HUES48 (cell line): Measurements from ENCODE around the gene RRAGA.
"Not testable (repeated sequence)": the region's sequence is repeated elsewhere in the genome, so short reads cannot be mapped to it uniquely, and the experiment has no call there.

ENCODE experiments used
- H3K27ac ChIP-seq: one replicate; pipeline ENCODE4 v1.7.0; 2013; ENCODE audit warnings: low read depth, low read length, inconsistent platforms
- H3K27me3 ChIP-seq: 2 replicates; pipeline ENCODE4 v1.6.1; 2013; ENCODE audit warnings: mild to moderate bottlenecking, low read length; ENCODE audit not compliant: control insufficient read depth, insufficient read depth
- H3K36me3 ChIP-seq: 2 replicates; pipeline ENCODE4 v1.6.1; 2013; ENCODE audit warnings: low read length; ENCODE audit not compliant: control insufficient read depth, insufficient read depth
- H3K4me1 ChIP-seq: 2 replicates; pipeline ENCODE4 v1.6.1; 2013; ENCODE audit warnings: mild to moderate bottlenecking, low read length; ENCODE audit not compliant: control insufficient read depth, insufficient read depth
- H3K4me3 ChIP-seq: 2 replicates; pipeline ENCODE4 v1.5.1; 2013; ENCODE audit warnings: mild to moderate bottlenecking, low read depth, low read length
- H3K9ac ChIP-seq: 2 replicates; pipeline ENCODE4 v1.6.1; 2013; ENCODE audit warnings: mild to moderate bottlenecking, low read depth, low read length, moderate library complexity
- H3K9me3 ChIP-seq: 2 replicates; pipeline ENCODE4 v1.6.1; 2013; ENCODE audit warnings: low read length; ENCODE audit not compliant: control insufficient read depth, insufficient read depth

RRAGA gene, protein sequence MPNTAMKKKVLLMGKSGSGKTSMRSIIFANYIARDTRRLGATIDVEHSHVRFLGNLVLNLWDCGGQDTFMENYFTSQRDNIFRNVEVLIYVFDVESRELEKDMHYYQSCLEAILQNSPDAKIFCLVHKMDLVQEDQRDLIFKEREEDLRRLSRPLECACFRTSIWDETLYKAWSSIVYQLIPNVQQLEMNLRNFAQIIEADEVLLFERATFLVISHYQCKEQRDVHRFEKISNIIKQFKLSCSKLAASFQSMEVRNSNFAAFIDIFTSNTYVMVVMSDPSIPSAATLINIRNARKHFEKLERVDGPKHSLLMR

DNA sequence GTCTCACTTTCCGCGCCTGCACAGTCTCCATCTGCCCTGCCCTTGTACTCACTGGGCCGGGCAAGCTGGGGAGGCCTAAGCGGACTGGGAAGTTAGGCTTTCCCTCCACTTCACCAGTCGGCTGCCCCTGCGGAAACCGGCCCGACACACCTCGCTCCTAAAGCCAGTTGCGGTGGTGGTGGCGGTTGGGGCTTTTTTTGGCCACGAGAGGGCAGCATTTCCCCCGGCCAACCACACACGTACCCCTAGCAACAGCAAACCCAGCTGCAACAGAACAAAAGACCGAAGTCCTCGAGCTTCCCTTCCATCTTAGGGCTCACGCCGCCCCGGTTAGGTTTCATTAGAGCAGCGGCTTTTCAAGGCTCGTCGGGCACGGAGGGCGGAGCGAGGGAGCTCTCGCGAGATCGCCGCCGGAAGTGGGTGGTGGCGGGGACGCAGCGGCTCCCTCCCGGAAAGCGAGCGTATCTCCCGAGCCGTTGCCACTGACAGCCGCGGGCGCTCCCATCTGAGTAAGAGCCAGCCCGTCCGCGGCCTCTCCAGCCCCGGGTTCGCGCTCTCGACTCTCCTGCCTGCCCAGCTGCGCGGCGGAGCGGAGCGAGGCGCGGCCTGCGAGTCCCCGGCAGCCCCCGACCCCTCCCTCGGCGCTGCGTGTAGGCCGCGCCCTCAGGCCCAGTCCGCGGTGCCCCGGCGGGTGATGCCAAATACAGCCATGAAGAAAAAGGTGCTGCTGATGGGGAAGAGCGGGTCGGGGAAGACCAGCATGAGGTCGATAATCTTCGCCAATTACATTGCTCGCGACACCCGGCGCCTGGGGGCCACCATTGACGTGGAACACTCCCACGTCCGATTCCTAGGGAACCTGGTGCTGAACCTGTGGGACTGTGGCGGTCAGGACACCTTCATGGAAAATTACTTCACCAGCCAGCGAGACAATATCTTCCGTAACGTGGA is at the start of gene RRAGA:
TSS of gene RRAGA (plus strand) at position 462 of the 951 bp plus-strand sequence. CDS start at position 695, 233 bp downstream.
- Histone ChIP-seq H3K36me3 (no peaks in the 10 kb centered on the region), H3K9ac (peak within 1 kb of the TSS; percentile 86), H3K4me1 (peaks cover 20% of the 10 kb centered on the region), H3K9me3 (no peaks in the 10 kb centered on the region), H3K4me3 (peak within 1 kb of the TSS; percentile 76), H3K27ac (peak within 1 kb of the TSS; percentile 98), H3K27me3 (no peaks in the 10 kb centered on the region)

DNA sequence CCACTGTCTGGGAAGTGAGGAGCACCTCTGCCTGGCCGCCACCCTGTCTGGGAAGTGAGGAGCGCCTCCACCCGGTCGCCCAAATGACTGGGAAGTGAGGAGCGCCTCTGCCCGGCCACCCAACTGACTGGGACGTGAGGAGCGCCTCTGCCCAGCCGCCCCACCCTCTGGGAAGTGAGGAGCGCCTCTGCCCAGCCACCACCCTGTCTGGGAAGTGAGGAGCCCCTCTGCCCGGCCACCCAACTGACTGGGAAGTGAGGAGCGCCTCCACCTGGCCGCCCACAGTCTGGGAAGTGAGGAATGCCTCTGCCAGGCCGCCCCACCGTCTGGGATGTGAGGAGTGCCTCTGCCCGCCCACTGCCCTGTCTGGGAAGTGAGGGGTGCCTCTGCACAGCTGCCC is 49.1 kb upstream of the RRAGA start:
- Histone ChIP-seq H3K4me1 (no peaks in the 10 kb centered on the region), H3K9ac (no peak overlapping the region), H3K27ac (no peak overlapping the region), H3K4me3 (no peak overlapping the region), H3K9me3 (peaks cover 5% of the 10 kb centered on the region), H3K36me3 (no peaks in the 10 kb centered on the region), H3K27me3 (no peaks in the 10 kb centered on the region)

DNA sequence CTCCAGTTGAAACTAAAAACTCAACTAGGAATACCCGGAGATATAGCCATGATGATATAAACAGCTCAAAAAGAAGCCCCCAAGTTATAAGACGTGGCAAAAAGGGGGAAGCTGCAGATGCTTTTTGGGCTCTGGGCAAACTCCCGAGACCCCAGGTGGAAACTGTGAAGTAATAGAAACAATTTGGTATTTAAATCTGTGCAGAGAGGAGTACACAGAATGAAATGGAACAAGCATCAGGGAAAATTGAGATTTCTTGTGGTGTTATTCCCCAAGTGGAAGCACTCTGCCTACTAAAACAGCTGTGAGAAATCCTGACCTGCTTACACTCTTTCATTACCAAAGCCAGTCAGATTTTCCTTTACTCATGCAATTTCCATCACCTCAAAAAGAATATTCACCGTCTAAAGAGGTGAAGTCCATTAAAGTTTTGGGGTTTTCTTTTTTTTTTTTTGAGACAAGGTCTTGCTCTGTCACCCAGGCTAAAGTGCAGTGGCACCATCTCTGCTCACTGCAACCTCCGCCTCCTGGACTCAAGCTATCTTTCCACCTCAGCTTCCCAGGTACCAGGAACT is 39.7 kb upstream of the RRAGA start:
- Histone ChIP-seq H3K9ac (no peak overlapping the region), H3K4me1 (0 out of 2 replicates have a peak, but pooled peaks cover 5% of the 10 kb centered on the region), H3K27ac (no peak overlapping the region), H3K36me3 (no peaks in the 10 kb centered on the region), H3K4me3 (no peak overlapping the region), H3K9me3 (no peaks in the 10 kb centered on the region; the same call in 1 of the 2 replicates), H3K27me3 (no peaks in the 10 kb centered on the region)

DNA sequence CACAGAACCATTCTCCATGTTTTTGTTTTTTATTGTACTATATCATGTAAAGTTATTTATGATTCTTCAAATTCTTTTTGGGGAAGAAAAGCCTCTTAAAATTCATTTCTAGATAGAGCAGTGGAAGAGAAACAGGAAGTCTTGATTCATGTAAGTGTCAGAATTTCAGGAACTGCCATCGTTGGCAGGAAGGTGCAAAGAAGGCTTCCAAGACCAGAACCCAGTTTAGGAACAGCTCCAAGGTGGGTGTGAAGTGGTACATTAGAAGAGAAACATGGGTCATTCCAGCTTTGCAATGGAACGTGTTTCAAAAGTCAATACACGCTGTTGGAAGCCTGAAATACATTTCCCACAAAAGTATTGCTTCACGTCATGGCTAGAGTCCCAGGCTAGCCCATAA is 31.0 kb upstream of the RRAGA start:
- Histone ChIP-seq H3K4me1 (no peaks in the 10 kb centered on the region), H3K27ac (no peak overlapping the region), H3K27me3 (no peaks in the 10 kb centered on the region), H3K9ac (no peak overlapping the region), H3K9me3 (no peaks in the 10 kb centered on the region), H3K36me3 (no peaks in the 10 kb centered on the region), H3K4me3 (no peak overlapping the region)

DNA sequence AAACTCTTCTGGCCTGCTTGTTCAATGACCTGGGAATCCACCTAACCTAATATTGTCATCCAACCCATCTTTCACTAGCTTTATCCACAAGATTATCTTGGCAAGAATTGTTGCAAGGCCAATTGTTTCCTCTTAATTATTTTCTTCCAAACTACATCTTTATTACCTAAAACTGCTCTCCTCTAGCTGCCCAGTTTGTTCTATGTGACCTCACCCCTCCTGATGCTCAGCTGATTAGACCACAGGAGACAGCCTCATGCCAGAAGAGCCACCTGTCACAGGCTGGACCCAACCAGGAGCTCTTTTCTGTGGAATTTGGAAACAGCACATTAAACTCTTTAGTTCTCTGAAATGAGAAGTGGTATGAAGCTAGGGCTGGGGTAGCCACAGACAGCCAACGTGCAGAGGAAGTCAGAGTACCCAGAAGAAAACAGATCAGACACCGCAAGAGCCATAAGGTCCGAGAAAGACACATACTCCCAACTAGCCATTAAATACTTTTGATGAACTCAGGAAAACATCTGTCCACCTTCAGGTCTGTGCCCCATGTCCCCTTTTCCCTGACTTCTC is 28.3 kb upstream of the RRAGA start:
- H3K4me3 ChIP-seq, result no peak overlapping the region
- no peaks in the 10 kb centered on the region for H3K27me3 ChIP-seq
- H3K4me1 ChIP-seq, result no peaks in the 10 kb centered on the region
- H3K9ac ChIP-seq, result no peak overlapping the region
- no peak overlapping the region for H3K27ac ChIP-seq
- no peaks in the 10 kb centered on the region for H3K9me3 ChIP-seq
- no peaks in the 10 kb centered on the region for H3K36me3 ChIP-seq

DNA sequence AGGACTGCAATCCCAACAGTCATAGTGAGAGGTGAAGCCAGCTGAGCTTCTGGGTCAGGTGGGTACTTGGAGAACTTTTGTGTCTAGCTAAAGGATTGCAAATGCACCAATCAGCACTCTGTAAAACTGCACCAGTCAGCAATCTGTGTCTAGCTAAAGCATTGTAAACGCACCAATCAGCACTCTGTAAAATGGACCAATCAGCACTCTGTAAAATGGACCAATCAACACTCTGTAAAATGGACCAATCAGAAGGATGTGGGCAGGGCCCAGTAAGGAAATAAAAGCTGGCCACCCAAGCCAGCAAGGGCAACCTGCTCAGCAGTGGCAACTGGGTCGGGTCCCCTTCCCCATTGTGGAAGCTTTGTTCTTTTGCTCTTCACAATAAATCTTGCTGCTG is 27.6 kb upstream of the RRAGA start:
- not testable (repeated sequence) for H3K4me3 ChIP-seq, H3K27ac ChIP-seq, H3K27me3 ChIP-seq, H3K36me3 ChIP-seq, H3K9me3 ChIP-seq, H3K4me1 ChIP-seq, H3K9ac ChIP-seq

DNA sequence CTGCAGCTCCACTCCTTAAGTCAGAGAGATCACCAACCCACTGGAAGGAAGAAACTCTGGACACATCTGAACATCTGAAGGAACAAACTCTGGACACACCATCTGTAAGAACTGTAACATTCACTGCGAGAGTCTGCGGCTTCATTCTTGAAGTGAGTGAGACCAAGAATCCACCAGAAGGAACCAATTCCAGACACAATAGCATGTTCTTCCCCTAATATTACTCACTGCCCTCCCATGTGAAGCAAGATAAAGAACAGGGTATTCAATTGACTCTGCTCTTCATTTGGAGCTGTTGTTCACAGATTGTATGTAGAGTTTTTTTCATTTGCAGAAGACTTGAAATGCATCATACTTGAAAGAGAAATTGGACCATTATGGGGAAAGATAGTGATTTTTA is 27.0 kb upstream of the RRAGA start:
- H3K36me3 ChIP-seq, result no peaks in the 10 kb centered on the region
- H3K9ac ChIP-seq, result no peak overlapping the region
- no peak overlapping the region for H3K27ac ChIP-seq
- no peak overlapping the region for H3K4me3 ChIP-seq
- H3K27me3 ChIP-seq, result no peaks in the 10 kb centered on the region
- H3K4me1 ChIP-seq, result no peaks in the 10 kb centered on the region
- no peaks in the 10 kb centered on the region for H3K9me3 ChIP-seq

DNA sequence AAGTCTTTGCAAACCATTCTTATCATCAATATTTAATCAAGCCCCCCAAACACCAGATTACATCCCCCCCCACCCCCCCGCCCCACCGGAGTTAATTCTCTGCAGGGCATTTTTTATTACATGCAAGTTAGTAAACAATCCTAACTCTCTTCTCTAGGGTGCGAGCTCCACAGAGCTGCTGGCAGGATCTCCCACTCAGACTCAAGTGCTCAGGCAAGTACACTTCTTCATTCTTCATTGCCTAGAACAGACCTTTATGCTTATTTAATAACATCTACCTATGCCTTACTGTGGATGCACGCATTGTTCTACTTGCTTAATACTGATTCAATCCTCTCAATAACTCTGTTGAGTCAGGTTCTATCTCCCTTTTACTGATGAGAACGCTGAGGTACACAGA is 26.1 kb upstream of the RRAGA start:
- H3K4me3 ChIP-seq, result no peak overlapping the region

DNA sequence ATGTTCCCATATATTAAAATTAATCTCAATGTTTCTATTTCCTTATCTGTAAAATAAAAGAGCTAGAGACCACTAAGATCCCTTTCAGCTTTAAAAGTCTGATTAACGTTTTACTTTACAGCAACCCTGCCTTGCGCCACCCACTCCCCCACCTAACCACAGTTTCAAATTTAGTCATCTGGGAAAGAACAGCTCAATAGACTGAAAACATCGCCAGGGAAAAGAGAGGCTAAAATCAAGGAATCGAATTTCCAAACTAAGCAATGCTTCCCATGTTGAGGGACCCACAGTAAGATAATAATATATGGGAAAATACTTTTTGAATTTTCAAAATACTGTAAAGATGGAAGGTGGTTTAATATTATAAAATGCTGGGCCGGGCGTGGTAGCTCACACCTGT is 22.9 kb upstream of the RRAGA start:
- H3K4me1 ChIP-seq, result no peaks in the 10 kb centered on the region
- no peak overlapping the region for H3K4me3 ChIP-seq
- H3K27me3 ChIP-seq, result no peaks in the 10 kb centered on the region
- H3K9ac ChIP-seq, result no peak overlapping the region
- H3K9me3 ChIP-seq, result no peaks in the 10 kb centered on the region
- H3K36me3 ChIP-seq, result no peaks in the 10 kb centered on the region
- no peak overlapping the region for H3K27ac ChIP-seq

More for the DNA sequence above, 26.1 kb upstream of the RRAGA start:
- no peaks in the 10 kb centered on the region for H3K36me3 ChIP-seq
- no peak overlapping the region for H3K27ac ChIP-seq
- H3K9me3 ChIP-seq, result no peaks in the 10 kb centered on the region
- no peaks in the 10 kb centered on the region for H3K27me3 ChIP-seq
- H3K4me1 ChIP-seq, result no peaks in the 10 kb centered on the region
- H3K9ac ChIP-seq, result no peak overlapping the region

DNA sequence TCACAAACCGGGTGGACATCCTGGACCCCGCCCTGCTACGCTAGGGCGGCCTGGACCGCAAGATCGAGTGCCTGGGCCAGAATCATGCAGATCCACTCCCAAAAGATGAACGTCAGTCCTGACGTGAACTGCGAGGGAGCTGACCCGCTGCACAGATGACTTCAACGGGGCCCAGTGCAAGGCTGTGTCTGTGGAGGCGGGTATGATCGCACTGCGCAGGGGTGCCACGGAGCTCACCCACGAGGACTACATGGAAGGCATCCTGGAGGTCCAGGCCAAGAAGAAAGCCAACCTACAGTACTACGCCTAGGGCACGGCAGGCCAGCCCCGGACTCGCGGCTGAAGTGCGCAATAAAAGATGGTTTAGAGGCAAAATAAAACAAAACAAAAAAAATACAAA is 21.4 kb upstream of the RRAGA start:
- H3K36me3 ChIP-seq, result no peaks in the 10 kb centered on the region
- H3K9me3 ChIP-seq, result no peaks in the 10 kb centered on the region
- no peaks in the 10 kb centered on the region for H3K27me3 ChIP-seq
- no peak overlapping the region for H3K4me3 ChIP-seq
- H3K9ac ChIP-seq, result no peak overlapping the region
- no peak overlapping the region for H3K27ac ChIP-seq
- H3K4me1 ChIP-seq, result no peaks in the 10 kb centered on the region
